HG02973 (cell line): ENCODE data around the gene CDH4.

Source experiments
- ATAC-seq: cut with Tn5 transposase; IDR thresholded peaks from one replicate; pipeline ENCODE4 v1.9.1; 2021; ENCODE audit warnings: moderate library complexity; ENCODE audit not compliant: unreplicated experiment

Gene CDH4

DNA sequence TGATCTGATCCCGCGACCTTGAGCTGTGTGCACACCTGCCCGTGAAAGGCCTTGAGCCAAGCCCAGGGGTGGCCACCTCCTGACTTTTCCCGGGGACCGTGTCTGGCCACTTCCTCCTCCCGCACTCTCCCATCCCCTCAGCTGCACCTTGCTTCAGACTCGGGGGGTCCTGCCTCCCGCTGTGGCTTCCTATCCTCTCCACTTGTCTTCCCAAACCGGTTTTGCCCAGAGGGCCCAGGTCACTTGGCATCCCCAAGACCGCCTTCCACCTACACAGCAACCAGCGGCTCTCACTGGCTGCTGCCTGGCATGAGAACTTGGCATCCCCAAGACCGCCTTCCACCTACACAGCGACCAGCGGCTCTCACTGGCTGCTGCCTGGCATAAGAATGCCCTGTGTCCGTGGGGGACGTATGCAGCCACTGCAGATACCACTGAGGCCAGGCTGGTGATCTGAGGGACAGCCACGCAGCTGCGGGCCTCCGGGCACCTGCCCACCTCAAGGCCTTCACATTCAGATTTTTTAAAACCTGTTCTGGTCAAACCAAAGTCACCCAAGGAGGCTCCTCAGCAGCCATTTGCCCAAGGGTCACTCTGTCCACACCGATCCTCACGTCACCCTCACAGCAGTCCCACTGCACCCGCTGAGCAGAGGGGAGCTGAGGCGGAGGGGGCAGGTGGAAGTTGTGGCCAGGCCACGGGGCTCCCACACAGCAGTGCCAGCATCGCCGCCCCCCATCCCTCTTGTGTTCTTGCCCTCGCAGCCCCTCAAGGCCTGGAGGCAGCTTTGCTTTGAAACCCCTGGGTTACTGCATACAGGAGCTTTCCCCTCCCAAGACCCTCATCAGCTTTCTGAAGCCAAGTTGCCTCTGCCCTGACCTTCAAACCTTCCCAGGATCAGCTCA, 568.1 kb downstream of the CDH4 start:
- no peak for ATAC-seq

- no peak for ATAC-seq
Observed at GRCh38 chr20:61821735-61822134, 569.7 kb downstream of the CDH4 start.

- ATAC-seq = no peak
Observed at GRCh38 chr20:61822396-61822795, 570.3 kb downstream of the CDH4 start.

GRCh38 chr20:61823242-61823641, 571.2 kb downstream of the CDH4 start:
- ATAC-seq = no peak

DNA sequence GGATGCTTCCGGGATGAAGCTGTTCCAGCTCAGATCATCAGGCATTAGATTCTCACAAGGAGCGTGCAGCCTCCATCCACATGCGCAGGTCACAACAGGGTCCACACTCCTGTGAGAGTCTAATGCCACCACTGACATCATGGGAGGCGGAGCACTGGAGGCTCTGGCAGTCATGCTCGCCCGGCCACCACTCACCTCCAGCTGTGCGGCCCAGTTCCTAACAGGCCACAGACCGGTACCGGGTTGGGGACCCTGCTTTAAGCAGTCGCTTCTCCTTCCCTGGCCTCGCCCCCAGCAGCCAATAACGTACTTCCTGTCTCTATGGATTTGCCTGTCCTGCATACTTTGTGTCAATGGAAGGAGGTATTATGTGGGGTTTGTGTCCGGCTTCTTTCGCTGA, 576.8 kb downstream of the CDH4 start:
- no peak for ATAC-seq

DNA sequence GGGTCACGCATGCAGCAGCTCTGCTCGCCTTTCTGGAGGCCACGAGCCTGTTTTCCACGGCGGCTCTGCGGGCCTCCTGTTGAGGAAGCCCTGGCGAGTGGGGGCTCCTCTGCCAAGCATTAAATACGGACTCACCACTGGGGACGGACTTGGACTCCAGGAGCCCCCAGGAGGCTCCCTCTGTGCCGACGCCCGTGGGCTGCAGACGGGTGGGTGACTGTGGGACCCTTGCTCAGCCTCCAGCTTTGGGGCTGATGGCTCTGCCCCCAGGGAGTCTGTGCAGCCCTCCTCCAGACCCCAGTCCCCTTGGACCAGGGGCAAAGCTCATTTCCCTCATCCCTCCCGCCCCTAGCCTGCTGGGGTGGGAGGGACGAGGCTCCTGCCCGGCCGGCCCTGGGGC, 577.5 kb downstream of the CDH4 start:
- ATAC-seq = no peak

- no peak for ATAC-seq
Observed at GRCh38 chr20:61830241-61830930, 578.3 kb downstream of the CDH4 start.

- no peak for ATAC-seq
Observed at GRCh38 chr20:61830991-61831390, 578.9 kb downstream of the CDH4 start.

- no peak for ATAC-seq
Observed at GRCh38 chr20:61832181-61832580, 580.1 kb downstream of the CDH4 start.

GRCh38 chr20:61833807-61834610, 581.9 kb downstream of the CDH4 start:
- ATAC-seq = no peak

GRCh38 chr20:61835301-61835700, 583.2 kb downstream of the CDH4 start:
- ATAC-seq = no peak

GRCh38 chr20:61835791-61836350, 583.8 kb downstream of the CDH4 start:
- ATAC-seq = no peak

GRCh38 chr20:61837200-61837599, 585.1 kb downstream of the CDH4 start:
- ATAC-seq = no peak

GRCh38 chr20:61839223-61839911, 587.3 kb downstream of the CDH4 start:
- ATAC-seq = no peak

GRCh38 chr20:61839912-61840778, 588.1 kb downstream of the CDH4 start:
- ATAC-seq = no peak

- ATAC-seq = no peak
Observed at GRCh38 chr20:61840779-61841455, 588.9 kb downstream of the CDH4 start.

- no peak for ATAC-seq
Observed at GRCh38 chr20:61841551-61841950, 589.5 kb downstream of the CDH4 start.

- no peak for ATAC-seq
Observed at GRCh38 chr20:61841966-61842365, 589.9 kb downstream of the CDH4 start.

DNA sequence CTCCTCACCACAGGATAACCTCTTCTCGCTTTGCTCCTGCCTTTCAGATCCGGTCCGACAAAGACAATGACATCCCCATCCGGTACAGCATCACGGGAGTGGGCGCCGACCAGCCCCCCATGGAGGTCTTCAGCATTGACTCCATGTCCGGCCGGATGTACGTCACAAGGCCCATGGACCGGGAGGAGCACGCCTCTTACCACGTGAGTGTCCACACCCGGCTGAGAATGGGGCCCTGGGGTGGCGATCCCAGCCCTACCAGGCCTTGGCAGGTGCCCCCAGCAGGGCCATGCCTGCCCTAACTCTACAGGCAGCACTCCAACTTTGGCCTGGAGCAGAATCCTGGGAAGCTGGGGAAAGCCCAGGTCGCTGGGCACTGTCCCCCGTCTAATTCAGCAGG, 592.6 kb downstream of the CDH4 start:
- no peak for ATAC-seq
